Caco-2 (cell line): ENCODE results near the gene TCF23. TPM values are rescaled to one million over a fixed set of nuclear protein-coding genes. Genes with fewer than 3 reads are reported as not detected.

Experiments
- BruUV-seq: library from RNA; stranded (reverse); fragments of 400-500 nt; replicated peaks from 2 replicates; lab custom pipeline; 2021; lab: Mats Ljungman, UMichigan
- CTCF ChIA-PET: fragments of 300-600 bp; sonication (Branson Sonifier 250); formaldehyde crosslinking; loops from one replicate; lab custom pipeline; 2022; ENCODE audit warnings: antibody characterized with exemption; lab: Charles Lee
- POLR2A ChIA-PET: fragments of 300-600 bp; sonication (Branson Sonifier 250); formaldehyde crosslinking; loops from one replicate; lab custom pipeline; 2022; ENCODE audit warnings: antibody characterized with exemption; lab: Charles Lee
- DNase-seq, 2 experiments: peaks; one replicate each; pipeline versions ENCODE4 v3.0.0 to v3.0.0-alpha.2; 2020 to 2022
- H3K27me3 ChIP-seq: replicated peaks from 2 replicates; pipeline ENCODE4 v1.6.0; 2011; ENCODE audit warnings: low read length; ENCODE audit not compliant: control insufficient read depth, insufficient read depth
- H3K36me3 ChIP-seq: 2 replicates; pipeline ENCODE4 v1.5.1; 2011; ENCODE audit warnings: low read length; ENCODE audit not compliant: control insufficient read depth, insufficient read depth
- H3K4me1 ChIP-seq: fragments of 250-450 bp; sonication (Bioruptor Pico); 2 replicates; pipeline ENCODE4 v1.5.1; 2020; ENCODE audit warnings: mild to moderate bottlenecking
- H3K4me3 ChIP-seq: 2 replicates; pipeline ENCODE4 v1.5.1; 2011; ENCODE audit warnings: low read depth, mild to moderate bottlenecking, control low read depth, low read length
- H3K9me3 ChIP-seq: fragments of 250-450 bp; sonication (Bioruptor Pico); 2 replicates; pipeline ENCODE4 v1.5.1; 2020; ENCODE audit warnings: mild to moderate bottlenecking, moderate library complexity
- H3K27ac Mint-ChIP-seq: one replicate; pipeline ENCODE4 v1.8.0; 2022; ENCODE audit warnings: mixed read lengths; ENCODE audit not compliant: unreplicated experiment
- H3K27me3 Mint-ChIP-seq: one replicate; pipeline ENCODE4 v1.8.0; 2022; ENCODE audit warnings: mixed read lengths; ENCODE audit not compliant: insufficient read depth, unreplicated experiment
- H3K36me3 Mint-ChIP-seq: one replicate; pipeline ENCODE4 v1.8.0; 2022; ENCODE audit warnings: mild to moderate bottlenecking, mixed read lengths; ENCODE audit not compliant: insufficient read depth, unreplicated experiment
- H3K4me1 Mint-ChIP-seq: one replicate; pipeline ENCODE4 v1.8.0; 2022; ENCODE audit warnings: low read depth, mixed read lengths; ENCODE audit not compliant: unreplicated experiment
- H3K4me3 Mint-ChIP-seq: one replicate; pipeline ENCODE4 v1.8.0; 2022; ENCODE audit warnings: mild to moderate bottlenecking, moderate library complexity, mixed read lengths; ENCODE audit not compliant: unreplicated experiment
- H3K9me3 Mint-ChIP-seq: one replicate; pipeline ENCODE4 v1.8.0; 2022; ENCODE audit warnings: mixed read lengths; ENCODE audit not compliant: unreplicated experiment
- CTCF ChIP-seq, 2 experiments: fragments of 200-600 bp in 1 of 2; IDR thresholded peaks; 1 replicate in 1 of 2; 2 replicates in 1 of 2; pipeline versions ENCODE4 v1.5.1 to v1.8.0; 2011 to 2022; ENCODE audit warnings: antibody characterized with exemption in 1 of 2, control low read depth in 1 of 2, inconsistent platforms in 1 of 2, low read depth in 1 of 2, low read length in 1 of 2, mild to moderate bottlenecking in 1 of 2, moderate library complexity in 1 of 2; ENCODE audit not compliant: insufficient read depth in 1 of 2, severe bottlenecking in 1 of 2, unreplicated experiment in 1 of 2
- intact Hi-C: fragments of 100-400 bp; cut with micrococcal nuclease; formaldehyde crosslinking; loops from one replicate; pipeline ENCODE4 v1.10.0; 2022; ENCODE audit not compliant: unreplicated experiment
- total RNA-seq: library from RNA; stranded (reverse); gene quantifications from 2 replicates; pipeline ENCODE4 v1.2.3, GENCODE V29; 2022

TCF23 gene
- total RNA-seq, 1 experiment from 2014 or later = not detected

DNA sequence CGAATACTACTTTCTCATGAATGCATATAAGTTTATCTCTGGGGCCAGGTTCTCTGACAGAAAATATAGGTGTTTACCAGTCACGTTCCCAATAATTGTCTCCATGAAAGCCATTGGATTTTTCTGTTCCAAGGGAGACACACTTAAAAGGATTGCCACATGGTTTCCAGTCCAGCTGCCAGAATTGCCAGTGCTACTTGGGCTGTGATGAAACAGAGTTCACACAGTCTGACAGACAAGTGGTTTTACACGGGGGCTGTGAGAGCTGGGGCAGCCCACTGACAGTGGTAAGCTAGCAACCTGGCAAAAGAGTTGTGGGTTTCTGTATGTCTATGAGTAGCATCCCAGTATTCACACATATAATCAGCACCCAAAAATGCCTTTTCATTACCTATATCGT lies 35.3 kb downstream of the TCF23 start:
- DNase-seq = no peak
- H3K27ac Mint-ChIP-seq = no peak overlapping the region
- peaks cover 8% of the 10 kb centered on the region for H3K4me1 Mint-ChIP-seq
- H3K4me3 ChIP-seq = no peak overlapping the region
- no peaks in the 10 kb centered on the region for H3K27me3 ChIP-seq
- H3K27me3 Mint-ChIP-seq = no peaks in the 10 kb centered on the region
- ChIA-PET CTCF (no interaction called here), POLR2A (no interaction called here)
- no peak overlapping the region for H3K4me3 Mint-ChIP-seq
- no peaks in the 10 kb centered on the region for H3K36me3 Mint-ChIP-seq
- peaks cover 5% of the 10 kb centered on the region for H3K4me1 ChIP-seq
- TF ChIP-seq CTCF (IDR thresholded peaks at IDR 0.05; ENCODE audit: insufficient read depth in 1 of 2, low read depth in 1 of 2, low read length in 1 of 2, severe bottlenecking in 1 of 2, unreplicated experiment in 1 of 2) = no peak
- no peaks in the 10 kb centered on the region for H3K36me3 ChIP-seq
- no peaks in the 10 kb centered on the region for H3K9me3 Mint-ChIP-seq
- no TSS peak for BruUV-seq
- no peaks in the 10 kb centered on the region for H3K9me3 ChIP-seq
- intact Hi-C loops = no loop called here

DNA sequence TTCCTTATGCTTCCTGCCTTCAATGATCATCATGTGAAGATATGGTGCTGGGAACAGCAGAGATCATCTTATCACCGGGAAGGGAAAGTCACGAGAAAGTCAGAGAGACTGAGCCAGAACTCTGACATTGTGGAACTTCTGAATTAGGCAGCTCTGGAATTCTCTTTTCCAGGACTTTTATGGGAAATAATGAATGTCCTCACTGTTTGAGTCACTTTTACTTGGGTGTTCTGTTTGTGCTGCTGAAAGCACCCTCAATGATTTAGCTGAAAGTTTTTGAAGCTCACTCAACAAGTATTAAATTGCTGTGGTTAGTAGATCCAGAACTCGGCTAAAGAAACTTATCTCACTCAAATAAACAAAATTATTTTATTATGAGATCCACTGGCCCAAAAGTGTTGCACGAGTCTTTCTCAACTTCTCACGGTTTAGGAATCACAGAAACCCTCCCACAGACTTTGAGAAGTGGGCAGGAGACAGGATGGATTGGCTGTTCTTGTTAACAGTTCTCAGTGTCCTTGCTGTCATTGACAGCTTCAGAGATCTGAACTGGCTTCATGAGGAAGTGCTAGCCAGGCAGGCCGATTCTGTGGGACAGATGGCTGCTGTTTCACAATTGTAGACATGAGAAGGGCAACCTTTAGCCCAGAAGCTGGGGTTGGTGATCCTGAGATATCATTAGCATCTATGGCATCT lies 36.7 kb downstream of the TCF23 start:
- H3K4me1 Mint-ChIP-seq = peaks cover 8% of the 10 kb centered on the region
- H3K4me3 Mint-ChIP-seq = no peak overlapping the region
- ChIA-PET POLR2A (no interaction called here), CTCF (interaction anchor here (1.1 kb wide), 1 partner anchor 89 kb away, joined by 3 read pairs; no protein-coding TSS in a partner anchor)
- no peak overlapping the region for H3K27ac Mint-ChIP-seq
- no peaks in the 10 kb centered on the region for H3K9me3 Mint-ChIP-seq
- H3K36me3 Mint-ChIP-seq = no peaks in the 10 kb centered on the region
- H3K4me3 ChIP-seq = no peak overlapping the region
- H3K9me3 ChIP-seq = no peaks in the 10 kb centered on the region
- intact Hi-C loops = no loop called here
- no peak for TF ChIP-seq CTCF (IDR thresholded peaks at IDR 0.05; ENCODE audit: insufficient read depth in 1 of 2, low read depth in 1 of 2, low read length in 1 of 2, severe bottlenecking in 1 of 2, unreplicated experiment in 1 of 2)
- H3K27me3 Mint-ChIP-seq = no peaks in the 10 kb centered on the region
- H3K36me3 ChIP-seq = no peaks in the 10 kb centered on the region
- no TSS peak for BruUV-seq
- no peak for DNase-seq
- peaks cover 5% of the 10 kb centered on the region for H3K4me1 ChIP-seq
- no peaks in the 10 kb centered on the region for H3K27me3 ChIP-seq

DNA sequence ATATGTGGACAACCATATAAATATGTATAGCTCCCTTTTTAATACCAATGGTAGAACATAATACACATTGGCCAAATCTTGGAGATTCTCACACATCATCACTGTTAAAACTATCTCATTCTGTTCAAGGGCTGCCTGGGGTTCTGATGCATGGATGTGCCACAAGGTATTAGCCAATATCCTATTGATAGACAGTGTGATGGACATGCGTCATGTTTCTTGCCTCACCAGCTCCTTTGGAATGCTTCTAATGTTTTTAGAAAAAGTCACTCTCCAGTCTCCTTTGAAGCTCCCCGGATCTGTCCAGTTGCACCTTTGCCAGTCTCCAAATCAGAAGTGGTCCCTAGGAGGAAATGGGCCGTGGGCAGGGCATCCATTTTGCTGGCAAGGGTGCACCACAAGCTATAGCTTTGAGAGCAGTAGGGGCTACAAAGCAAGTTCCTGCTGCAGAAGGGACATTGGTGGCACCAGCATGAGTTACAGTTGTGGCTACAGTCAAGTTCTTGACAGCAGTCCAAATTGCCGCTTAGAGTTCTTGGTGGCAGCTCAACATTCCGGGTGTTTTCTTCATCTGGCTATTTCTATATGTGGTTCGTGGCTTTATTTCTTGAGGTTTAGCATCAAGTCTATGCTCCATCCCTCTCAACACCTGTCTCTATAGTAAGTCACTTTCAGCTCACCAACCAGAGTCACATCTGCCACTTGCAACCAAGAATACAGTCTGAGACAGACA lies 38.0 kb downstream of the TCF23 start:
- intact Hi-C loops = no loop called here
- POLR2A ChIA-PET = no interaction called here
- no peaks in the 10 kb centered on the region for H3K27me3 Mint-ChIP-seq

More for the DNA sequence above, 38.0 kb downstream of the TCF23 start:
- H3K27ac Mint-ChIP-seq = no peak overlapping the region
- H3K9me3 ChIP-seq = no peaks in the 10 kb centered on the region
- H3K4me1 Mint-ChIP-seq = no peaks in the 10 kb centered on the region
- no peaks in the 10 kb centered on the region for H3K36me3 ChIP-seq
- no peaks in the 10 kb centered on the region for H3K4me1 ChIP-seq
- H3K4me3 ChIP-seq = no peak overlapping the region
- no peaks in the 10 kb centered on the region for H3K36me3 Mint-ChIP-seq
- no peak for TF ChIP-seq CTCF (IDR thresholded peaks at IDR 0.05; ENCODE audit: insufficient read depth in 1 of 2, low read depth in 1 of 2, low read length in 1 of 2, severe bottlenecking in 1 of 2, unreplicated experiment in 1 of 2)
- no peak for DNase-seq
- no peaks in the 10 kb centered on the region for H3K9me3 Mint-ChIP-seq
- no TSS peak for BruUV-seq
- no peaks in the 10 kb centered on the region for H3K27me3 ChIP-seq
- CTCF ChIA-PET = interaction anchor here (0.5 to 1.1 kb wide), 3 partner anchors 28 to 91 kb away, joined by 3 to 5 read pairs (median 3); no protein-coding TSS in a partner anchor
- H3K4me3 Mint-ChIP-seq = no peak overlapping the region
